Dedifferentiated amniotic fluid mesenchymal stem cell (primary cell): Measurements from ENCODE around the gene CCDC124.
"Not testable (repeated sequence)": the region's sequence is repeated elsewhere in the genome, so short reads cannot be mapped to it uniquely, and the experiment has no call there.

ENCODE experiments used
- DNase-seq: peaks from one replicate; pipeline ENCODE4 v3.0.0-alpha.2; 2016; ENCODE audit errors: extremely low spot score

CCDC124 gene

GRCh38 chr19:17932485-17933338, at the start of gene CCDC124:
TSS of gene CCDC124 (plus strand) at chr19:17933015. CDS start at chr19:17936421, 3,406 bp downstream.
- DNase-seq: peak; percentile 86

- DNase-seq: no peak
Observed at GRCh38 chr19:17883627-17884410, 49.0 kb upstream of the CCDC124 start.

GRCh38 chr19:17886515-17886914, 46.3 kb upstream of the CCDC124 start:
- DNase-seq: no peak

GRCh38 chr19:17887221-17887620, 45.6 kb upstream of the CCDC124 start:
- not testable (repeated sequence) for DNase-seq

GRCh38 chr19:17888260-17888659, 44.6 kb upstream of the CCDC124 start:
- DNase-seq: no peak

GRCh38 chr19:17889609-17890214, 43.1 kb upstream of the CCDC124 start:
- peak; percentile 43 for DNase-seq

- DNase-seq: no peak
Observed at GRCh38 chr19:17893766-17894165, 39.0 kb upstream of the CCDC124 start.

GRCh38 chr19:17902701-17903100, 30.1 kb upstream of the CCDC124 start:
- peak; percentile 17 for DNase-seq

- DNase-seq: no peak
Observed at GRCh38 chr19:17908244-17908643, 24.6 kb upstream of the CCDC124 start.

- DNase-seq: no peak
Observed at GRCh38 chr19:17909003-17909732, 23.6 kb upstream of the CCDC124 start.

- DNase-seq: no peak
Observed at GRCh38 chr19:17910791-17911360, 21.9 kb upstream of the CCDC124 start.

- no peak for DNase-seq
Observed at GRCh38 chr19:17915940-17916593, 16.7 kb upstream of the CCDC124 start.

- DNase-seq: not testable (repeated sequence)
Observed at GRCh38 chr19:17918151-17918550, 14.7 kb upstream of the CCDC124 start.

- DNase-seq: not testable (repeated sequence)
Observed at GRCh38 chr19:17919122-17919521, 13.7 kb upstream of the CCDC124 start.

- no peak for DNase-seq
Observed at GRCh38 chr19:17920527-17920926, 12.3 kb upstream of the CCDC124 start.

GRCh38 chr19:17922138-17922537, 10.7 kb upstream of the CCDC124 start:
- DNase-seq: no peak

GRCh38 chr19:17926044-17926443, 6.8 kb upstream of the CCDC124 start:
- no peak for DNase-seq

GRCh38 chr19:17929056-17929455, 3.8 kb upstream of the CCDC124 start:
- DNase-seq: no peak

GRCh38 chr19:17931532-17932191, 1.2 kb upstream of the CCDC124 start:
- no peak for DNase-seq

GRCh38 chr19:17933414-17934129, 757 bp downstream of the CCDC124 start:
- no peak for DNase-seq
